Measurements from ENCODE around the gene SYTL2. TPM values are rescaled to one million over a fixed set of nuclear protein-coding genes. Genes with fewer than 3 reads are reported as not detected.

Gene SYTL2
- total RNA-seq, 4 donors from 2014 or later, result 14.3 to 27.7 (median 20.9) TPM

- TF ChIP-seq CTCF (IDR thresholded peaks at IDR 0.05; ENCODE audit: low read depth), result no peak
Observed at GRCh38 chr11:85748455-85748891, 62.5 kb downstream of the SYTL2 start.

GRCh38 chr11:85746670-85747069 is 64.3 kb downstream of the SYTL2 start:
- no peak for TF ChIP-seq CTCF (IDR thresholded peaks at IDR 0.05; ENCODE audit: low read depth)

GRCh38 chr11:85745626-85746025 is 65.3 kb downstream of the SYTL2 start:
- TF ChIP-seq CTCF (IDR thresholded peaks at IDR 0.05; ENCODE audit: low read depth), result no peak

- TF ChIP-seq CTCF (IDR thresholded peaks at IDR 0.05; ENCODE audit: low read depth), result no peak
Observed at GRCh38 chr11:85742873-85743275, 68.1 kb downstream of the SYTL2 start.

GRCh38 chr11:85742348-85742747 is 68.6 kb downstream of the SYTL2 start:
- no peak for TF ChIP-seq CTCF (IDR thresholded peaks at IDR 0.05; ENCODE audit: low read depth)

GRCh38 chr11:85740481-85741400 is 70.2 kb downstream of the SYTL2 start:
- TF ChIP-seq CTCF (IDR thresholded peaks at IDR 0.05; ENCODE audit: low read depth), result no peak

GRCh38 chr11:85737738-85738137 is 73.2 kb downstream of the SYTL2 start:
- no peak for TF ChIP-seq CTCF (IDR thresholded peaks at IDR 0.05; ENCODE audit: low read depth)

Measured in subcutaneous adipose tissue (tissue), 4 donors.